Breast epithelium (tissue), 4 donors: ENCODE data around the gene KCNK3. TPM values are rescaled to one million over a fixed set of nuclear protein-coding genes. Genes with fewer than 3 reads are reported as not detected.

ENCODE experiments used
- DNase-seq, 2 donors: peaks; one replicate each; pipeline ENCODE4 v3.0.0-alpha.2; 2019; ENCODE audit warnings: low spot score in 2 of 2
- H3K27ac ChIP-seq, 2 donors: fragments of 200-600 bp; sonication (generic) in 1 of 2; one replicate each; pipeline ENCODE4 v1.5.1; 2016 to 2019; ENCODE audit warnings: mild to moderate bottlenecking in 1 of 2
- H3K27me3 ChIP-seq, 2 donors: fragments of 200-600 bp; sonication (generic) in 1 of 2; one replicate each; pipeline versions ENCODE4 v1.5.1 to v1.6.0; 2017 to 2019; ENCODE audit warnings: control low read depth in 1 of 2, mild to moderate bottlenecking in 1 of 2
- H3K36me3 ChIP-seq: fragments of 200-600 bp; one replicate; pipeline ENCODE4 v1.5.1; 2019
- H3K4me1 ChIP-seq, 2 donors: fragments of 200-600 bp; sonication (generic); one replicate each; pipeline ENCODE4 v1.5.1; 2016 to 2019; ENCODE audit warnings: control low read depth in 1 of 2
- H3K4me3 ChIP-seq, 3 donors: fragments of 200-600 bp; sonication (generic); 1 replicate in 2 of 3; 2 replicates in 1 of 3; pipeline ENCODE4 v1.5.1; 2016 to 2019; ENCODE audit warnings: mild to moderate bottlenecking in 3 of 3, moderate library complexity in 2 of 3
- H3K9me3 ChIP-seq, 2 donors: fragments of 200-600 bp; sonication (generic) in 1 of 2; one replicate each; pipeline ENCODE4 v1.5.1; 2016 to 2019; ENCODE audit warnings: control low read depth in 1 of 2
- POLR2A ChIP-seq: fragments of 450-650 bp; IDR thresholded peaks from one replicate; pipeline ENCODE4 v1.6.1; 2016; ENCODE audit warnings: antibody characterized with exemption, mild to moderate bottlenecking, moderate library complexity
- POLR2AphosphoS5 ChIP-seq, 3 donors: sonication (generic); formaldehyde crosslinking; IDR thresholded peaks; one replicate each; pipeline ENCODE4 v1.6.1; 2017; ENCODE audit warnings: antibody characterized with exemption in 3 of 3
- intact Hi-C: fragments of 100-400 bp; cut with DNase I; formaldehyde crosslinking; loops from one replicate; pipeline ENCODE4 v1.15.1; 2023; ENCODE audit warnings: low total_unique reads
- total RNA-seq, 3 donors: library from RNA; depleted of rRNA; stranded (reverse); fragments of >200 nt; gene quantifications; one replicate each; pipeline ENCODE4 v1.1.0, GENCODE V29; 2016
- TF ChIP-seq, protein P1 (sequence below), 3 donors: fragments of 450-650 bp; IDR thresholded peaks; one replicate each; pipeline ENCODE4 v1.5.1; 2016 to 2017; ENCODE audit warnings: antibody characterized with exemption in 3 of 3, mild to moderate bottlenecking in 3 of 3, moderate library complexity in 3 of 3

The KCNK3 gene
- total RNA-seq, 3 donors from 2014 or later, result 0.59 to 2.3 (median 1.4) TPM

DNA sequence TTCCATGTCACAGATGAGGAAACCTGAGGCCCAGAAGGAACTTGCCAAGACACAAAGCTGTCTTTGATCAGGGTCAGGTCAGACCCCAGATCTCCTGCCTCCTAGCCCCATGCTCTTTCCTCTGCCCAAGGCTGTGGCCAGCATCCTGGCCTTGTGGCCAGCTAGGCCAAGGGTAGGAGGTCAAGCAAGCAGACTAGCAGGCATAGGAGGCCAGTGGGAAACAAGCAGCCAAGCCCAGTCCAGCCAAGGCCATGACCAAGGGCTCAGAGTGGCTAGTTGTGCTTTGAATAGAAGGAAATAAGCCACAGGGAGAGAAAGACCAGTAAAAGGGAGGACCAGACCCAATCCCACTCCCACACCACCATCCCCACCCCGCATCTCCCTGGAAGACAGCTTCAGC lies 30.4 kb downstream of the KCNK3 start:
- Histone ChIP-seq H3K4me1 (peaks cover 0 to 13% of the 10 kb centered on the region in 2 donors), H3K9me3 (no peaks in the 10 kb centered on the region), H3K4me3 (no peak overlapping the region), H3K36me3 (no peaks in the 10 kb centered on the region), H3K27me3 (no peaks in the 10 kb centered on the region), H3K27ac (peak overlapping the region in 1 of 2 donors; percentile 78)
- TF ChIP-seq POLR2AphosphoS5 (IDR thresholded peaks at IDR 0.05) (no peak), POLR2A (no peak)
- intact Hi-C loops, result no loop called here
- no peak for DNase-seq

DNA sequence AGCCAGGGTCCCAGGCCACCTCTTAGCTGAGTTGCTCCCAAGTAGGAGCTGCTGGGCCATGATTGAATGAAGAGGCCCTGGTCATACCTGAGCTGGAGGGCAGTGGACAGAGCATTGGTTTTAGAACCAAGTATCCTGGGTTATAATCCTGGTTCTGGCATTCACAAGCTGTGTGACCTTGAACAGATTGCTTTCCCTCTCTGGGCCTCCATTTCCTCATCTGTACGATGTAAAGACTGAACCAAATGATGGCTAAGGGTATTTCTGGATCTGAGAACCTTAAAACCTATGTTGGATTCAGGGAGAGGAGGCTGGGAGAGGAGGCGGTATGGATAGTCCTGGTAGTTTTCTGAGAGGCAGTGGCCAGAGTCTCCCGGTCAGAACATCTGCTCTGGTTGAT lies 31.0 kb downstream of the KCNK3 start:
- Histone ChIP-seq H3K36me3 (no peaks in the 10 kb centered on the region), H3K9me3 (no peaks in the 10 kb centered on the region), H3K4me3 (no peak overlapping the region), H3K27ac (peak overlapping the region in 1 of 2 donors; percentile 78), H3K27me3 (no peaks in the 10 kb centered on the region), H3K4me1 (peaks cover 0 to 13% of the 10 kb centered on the region in 2 donors)
- intact Hi-C loops, result no loop called here
- TF ChIP-seq, protein P1, sequence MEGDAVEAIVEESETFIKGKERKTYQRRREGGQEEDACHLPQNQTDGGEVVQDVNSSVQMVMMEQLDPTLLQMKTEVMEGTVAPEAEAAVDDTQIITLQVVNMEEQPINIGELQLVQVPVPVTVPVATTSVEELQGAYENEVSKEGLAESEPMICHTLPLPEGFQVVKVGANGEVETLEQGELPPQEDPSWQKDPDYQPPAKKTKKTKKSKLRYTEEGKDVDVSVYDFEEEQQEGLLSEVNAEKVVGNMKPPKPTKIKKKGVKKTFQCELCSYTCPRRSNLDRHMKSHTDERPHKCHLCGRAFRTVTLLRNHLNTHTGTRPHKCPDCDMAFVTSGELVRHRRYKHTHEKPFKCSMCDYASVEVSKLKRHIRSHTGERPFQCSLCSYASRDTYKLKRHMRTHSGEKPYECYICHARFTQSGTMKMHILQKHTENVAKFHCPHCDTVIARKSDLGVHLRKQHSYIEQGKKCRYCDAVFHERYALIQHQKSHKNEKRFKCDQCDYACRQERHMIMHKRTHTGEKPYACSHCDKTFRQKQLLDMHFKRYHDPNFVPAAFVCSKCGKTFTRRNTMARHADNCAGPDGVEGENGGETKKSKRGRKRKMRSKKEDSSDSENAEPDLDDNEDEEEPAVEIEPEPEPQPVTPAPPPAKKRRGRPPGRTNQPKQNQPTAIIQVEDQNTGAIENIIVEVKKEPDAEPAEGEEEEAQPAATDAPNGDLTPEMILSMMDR (IDR thresholded peaks at IDR 0.05), result no peak
- TF ChIP-seq POLR2A, result no peak
- no peak for TF ChIP-seq POLR2AphosphoS5 (IDR thresholded peaks at IDR 0.05)
- DNase-seq, result no peak

DNA sequence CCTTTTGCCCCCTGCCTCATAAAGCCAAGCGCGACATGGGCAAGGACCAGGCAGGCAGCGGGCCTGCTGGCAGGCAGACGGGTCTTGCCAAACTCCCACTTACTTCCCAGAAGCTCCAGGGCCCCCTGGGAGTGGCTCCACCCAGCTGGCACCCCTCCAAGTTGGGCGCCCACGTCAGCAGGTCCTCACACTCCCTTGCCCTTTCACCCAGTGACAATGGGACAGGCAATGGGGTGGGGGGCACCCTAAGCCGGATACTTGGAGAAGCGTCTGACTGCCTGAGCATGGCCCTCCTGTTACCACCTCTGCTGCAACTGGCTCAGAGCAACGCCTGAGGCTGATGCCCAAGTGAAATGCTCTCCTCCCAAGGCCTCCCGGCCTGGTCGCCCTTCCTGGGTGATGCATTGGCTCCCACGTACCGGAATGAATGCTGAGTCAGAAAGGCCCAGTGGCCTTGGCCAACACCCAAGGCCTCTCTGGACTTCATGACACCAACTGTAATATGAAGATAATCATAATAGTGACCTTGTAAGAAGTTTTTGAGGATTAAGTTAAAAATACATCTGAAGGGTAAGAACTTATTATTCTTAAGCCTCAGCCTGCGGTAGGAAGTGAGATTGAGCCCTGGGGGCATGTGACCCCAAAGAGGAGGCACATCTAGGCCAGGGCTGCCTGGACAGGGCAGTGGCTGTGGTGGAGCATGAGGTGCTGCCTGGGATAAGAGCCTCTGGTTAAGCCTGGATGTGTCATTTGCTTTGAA lies 31.6 kb downstream of the KCNK3 start:
- TF ChIP-seq POLR2A (no peak), POLR2AphosphoS5 (IDR thresholded peaks at IDR 0.05) (peak in 1 of 3 donors; percentile 52)
- TF ChIP-seq, protein P1 (IDR thresholded peaks at IDR 0.05), result no peak
- Histone ChIP-seq H3K4me1 (peaks cover 0 to 13% of the 10 kb centered on the region in 2 donors), H3K27me3 (no peaks in the 10 kb centered on the region), H3K36me3 (no peaks in the 10 kb centered on the region), H3K9me3 (no peaks in the 10 kb centered on the region), H3K4me3 (no peak overlapping the region), H3K27ac (peak overlapping the region in 1 of 2 donors; percentile 78)
- intact Hi-C loops, result no loop called here
- DNase-seq, result peak in 1 of 2 donors; percentile 34

DNA sequence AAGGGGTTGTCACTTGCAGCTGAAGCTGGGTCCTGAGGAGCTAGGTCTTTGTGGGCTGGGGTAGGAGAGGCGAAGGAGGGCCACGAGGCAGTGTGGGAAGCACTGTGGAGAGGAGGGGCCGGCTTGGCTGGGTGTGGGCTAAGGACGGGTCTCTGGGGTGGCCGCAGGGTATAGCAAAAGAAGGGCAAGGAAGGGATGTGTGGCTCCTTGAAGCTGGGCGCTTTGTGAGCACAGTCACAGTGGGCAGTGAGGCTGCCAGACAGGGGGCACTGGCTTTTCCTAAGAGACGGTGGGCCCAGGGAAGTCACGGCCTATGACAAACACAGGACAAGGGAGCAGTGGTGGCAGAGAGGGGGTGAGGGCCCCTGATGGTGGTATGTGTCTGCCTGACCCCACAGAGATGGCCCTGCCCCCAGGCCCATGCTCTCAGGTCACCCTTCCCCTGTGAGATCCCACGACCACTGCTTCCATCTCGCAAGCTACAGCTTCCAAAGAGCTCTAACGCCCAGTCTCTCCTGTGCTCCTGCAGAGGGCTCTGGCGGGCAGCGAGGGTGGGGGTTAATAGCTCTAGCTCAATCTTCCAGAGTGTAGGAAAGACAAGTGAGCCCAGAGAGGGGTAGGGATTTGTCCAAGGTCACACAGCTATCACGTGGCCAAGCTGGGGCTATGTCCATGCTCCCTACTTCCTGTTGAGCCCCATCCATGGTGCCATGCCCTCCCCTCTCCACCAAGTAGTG lies 32.4 kb downstream of the KCNK3 start:
- H3K27ac ChIP-seq, result peak overlapping the region in 1 of 2 donors; percentile 78
- intact Hi-C loops, result no loop called here
- H3K36me3 ChIP-seq, result no peaks in the 10 kb centered on the region
- H3K27me3 ChIP-seq, result no peaks in the 10 kb centered on the region
- H3K4me3 ChIP-seq, result no peak overlapping the region
- peaks cover 0 to 13% of the 10 kb centered on the region in 2 donors for H3K4me1 ChIP-seq
- TF ChIP-seq POLR2AphosphoS5 (IDR thresholded peaks at IDR 0.05), result no peak
- TF ChIP-seq, protein P1 (IDR thresholded peaks at IDR 0.05), result no peak
- no peak for TF ChIP-seq POLR2A
- no peaks in the 10 kb centered on the region for H3K9me3 ChIP-seq
- no peak for DNase-seq

DNA sequence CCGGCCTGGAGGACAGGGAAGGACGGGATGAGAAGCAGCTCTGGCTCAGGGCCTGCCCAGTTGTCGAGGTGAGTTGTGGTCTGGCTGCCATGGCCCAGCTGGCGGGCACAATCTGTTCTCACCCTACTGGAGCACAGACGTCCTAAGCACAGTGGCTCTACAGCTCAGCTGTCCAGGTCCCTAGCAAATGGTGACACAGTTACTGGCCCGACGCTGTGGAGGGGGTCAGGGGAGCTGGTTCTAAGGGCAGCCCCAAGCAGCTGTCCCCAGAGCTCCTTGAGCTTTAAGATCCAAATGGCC lies 32.9 kb downstream of the KCNK3 start:
- H3K4me1 ChIP-seq, result peaks cover 0 to 9% of the 10 kb centered on the region in 2 donors
- H3K4me3 ChIP-seq, result no peak overlapping the region
- intact Hi-C loops, result no loop called here
- no peaks in the 10 kb centered on the region for H3K36me3 ChIP-seq
- TF ChIP-seq POLR2AphosphoS5 (IDR thresholded peaks at IDR 0.05) (no peak), POLR2A (no peak)
- TF ChIP-seq, protein P1 (IDR thresholded peaks at IDR 0.05), result no peak
- peak overlapping the region in 1 of 2 donors; percentile 78 for H3K27ac ChIP-seq
- DNase-seq, result no peak
- H3K27me3 ChIP-seq, result no peaks in the 10 kb centered on the region
- no peaks in the 10 kb centered on the region for H3K9me3 ChIP-seq
